Kasumi-1 (cell line): Measurements from ENCODE around the gene TRANK1.

Source experiments
- DNase-seq, 2 experiments: peaks; one replicate each; lab custom pipeline; 2025; lab: John Stamatoyannopoulos, UW

The TRANK1 gene

DNA sequence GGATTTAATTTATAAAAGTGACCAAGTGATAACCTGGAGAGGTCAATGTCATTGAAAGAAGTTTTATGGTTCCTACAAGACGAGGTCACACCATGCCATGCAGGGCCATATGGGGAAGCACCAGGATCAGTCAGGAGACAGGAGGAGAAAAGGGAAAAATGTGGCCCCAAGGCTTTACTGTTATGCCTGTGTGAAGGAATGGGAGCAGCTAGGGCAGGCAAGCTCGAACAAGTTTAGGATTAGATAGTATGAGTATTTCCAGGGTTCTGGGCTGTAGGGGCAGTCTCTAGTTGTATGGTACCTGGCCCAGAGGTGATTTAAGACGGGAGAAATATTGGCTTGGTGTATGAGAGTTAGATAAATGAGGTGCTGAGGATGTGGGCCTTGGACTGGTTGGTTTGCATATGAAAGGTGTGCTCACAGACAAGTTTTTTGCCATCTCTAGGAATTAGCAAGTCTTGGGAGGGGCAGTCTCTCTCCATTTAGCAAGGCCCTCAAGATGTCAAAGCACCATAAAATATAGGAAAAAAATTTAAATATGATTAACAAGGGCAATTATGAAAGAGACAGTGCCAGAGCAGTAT, 144.2 kb downstream of the TRANK1 start:
- no peak for DNase-seq

DNA sequence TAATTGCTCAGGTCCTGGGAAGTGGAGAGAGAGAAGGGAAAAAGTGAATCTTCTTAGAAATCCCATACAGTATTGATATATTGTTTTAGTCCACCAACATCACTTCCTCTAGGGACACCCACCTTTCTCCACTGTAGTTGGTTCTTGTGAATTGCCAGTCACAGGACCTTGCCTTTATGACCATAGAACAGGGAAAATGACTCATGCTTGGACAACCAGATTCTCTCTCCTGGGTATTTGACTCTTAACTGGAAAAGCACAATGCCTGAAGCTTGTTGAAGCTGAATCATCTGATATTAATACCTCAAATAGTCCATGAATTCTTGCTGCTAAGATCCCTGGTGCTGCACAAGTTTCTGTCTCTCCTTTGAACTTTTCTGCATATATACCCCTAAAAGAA, 148.0 kb downstream of the TRANK1 start:
- DNase-seq, result no peak

DNA sequence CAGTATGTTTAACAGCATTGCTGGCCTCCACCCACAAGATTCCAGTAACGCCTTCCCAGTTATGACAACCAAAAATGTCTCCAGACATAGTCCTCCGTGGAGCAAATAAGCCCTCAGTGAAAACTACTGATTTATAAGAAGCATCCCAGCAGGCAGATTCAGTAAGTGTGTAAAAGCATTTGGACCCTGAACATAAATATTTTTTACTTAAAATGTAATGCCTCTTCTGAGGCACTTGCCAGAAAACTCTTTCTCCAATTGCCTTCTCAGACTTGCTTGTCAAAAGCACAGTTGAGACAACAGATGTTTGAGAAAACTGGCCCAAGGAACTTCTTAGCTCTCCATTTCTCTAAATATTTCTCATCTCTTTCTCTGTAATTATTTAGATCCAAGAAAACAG, 148.7 kb downstream of the TRANK1 start:
- no peak for DNase-seq

DNA sequence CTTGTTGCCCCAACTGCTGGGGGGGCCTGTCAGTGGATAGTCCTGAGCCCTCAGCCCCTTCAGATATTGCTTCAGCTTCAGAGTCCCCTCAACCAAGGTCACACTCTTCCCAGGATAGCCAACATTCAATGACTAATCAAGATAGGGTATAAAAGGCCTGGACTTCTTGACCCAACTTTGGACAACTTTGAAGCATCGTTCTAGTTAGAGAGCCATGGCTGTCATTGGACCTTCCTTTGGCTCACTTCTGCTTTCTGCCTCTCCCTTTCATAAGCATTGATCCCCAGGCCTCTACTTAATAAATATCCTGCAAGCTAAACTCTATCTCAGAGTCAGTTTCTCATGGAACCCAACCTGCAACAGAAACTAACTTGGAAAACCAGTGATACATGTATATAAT, 149.2 kb downstream of the TRANK1 start:
- DNase-seq, result no peak

DNA sequence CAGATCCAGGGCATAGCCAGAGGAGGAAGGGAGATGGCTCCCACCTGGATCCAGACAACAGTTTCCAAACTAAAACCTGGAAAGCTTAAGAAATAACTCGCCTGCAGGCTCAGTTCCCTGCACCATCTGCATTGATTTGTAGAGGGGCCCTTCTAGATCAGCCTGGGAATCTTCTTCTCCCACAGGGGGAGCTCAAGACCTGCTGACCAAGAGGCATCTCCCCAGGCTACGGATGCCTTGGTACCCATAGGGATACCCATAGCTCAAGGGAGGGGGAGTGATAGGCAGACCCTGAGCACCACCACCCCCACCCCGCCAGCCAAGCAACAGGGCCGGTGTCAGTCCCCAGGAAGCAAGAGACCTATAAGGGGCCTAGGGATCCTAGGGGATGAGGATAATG, 152.5 kb downstream of the TRANK1 start:
- DNase-seq, result peak; percentile 33 to 51

DNA sequence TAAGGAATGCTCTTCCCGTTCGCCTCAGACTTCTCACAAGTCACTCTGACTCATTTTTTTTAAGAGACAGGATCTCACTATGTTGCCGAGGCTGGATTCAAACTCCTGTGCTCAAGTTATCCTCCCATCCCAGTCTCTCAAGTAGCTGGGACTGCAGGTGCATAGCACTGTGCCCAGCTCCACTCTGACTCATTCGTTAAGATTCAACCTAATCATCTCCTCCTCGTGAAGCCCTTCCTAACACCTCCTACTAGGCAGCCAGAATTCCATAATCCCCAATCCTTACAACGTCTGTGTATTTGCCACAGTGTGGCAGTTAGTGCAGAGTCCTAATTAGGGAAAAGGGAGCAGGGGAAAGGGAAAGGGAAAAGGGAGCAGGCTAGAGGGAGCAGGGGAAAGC, 154.1 kb downstream of the TRANK1 start:
- no peak for DNase-seq

DNA sequence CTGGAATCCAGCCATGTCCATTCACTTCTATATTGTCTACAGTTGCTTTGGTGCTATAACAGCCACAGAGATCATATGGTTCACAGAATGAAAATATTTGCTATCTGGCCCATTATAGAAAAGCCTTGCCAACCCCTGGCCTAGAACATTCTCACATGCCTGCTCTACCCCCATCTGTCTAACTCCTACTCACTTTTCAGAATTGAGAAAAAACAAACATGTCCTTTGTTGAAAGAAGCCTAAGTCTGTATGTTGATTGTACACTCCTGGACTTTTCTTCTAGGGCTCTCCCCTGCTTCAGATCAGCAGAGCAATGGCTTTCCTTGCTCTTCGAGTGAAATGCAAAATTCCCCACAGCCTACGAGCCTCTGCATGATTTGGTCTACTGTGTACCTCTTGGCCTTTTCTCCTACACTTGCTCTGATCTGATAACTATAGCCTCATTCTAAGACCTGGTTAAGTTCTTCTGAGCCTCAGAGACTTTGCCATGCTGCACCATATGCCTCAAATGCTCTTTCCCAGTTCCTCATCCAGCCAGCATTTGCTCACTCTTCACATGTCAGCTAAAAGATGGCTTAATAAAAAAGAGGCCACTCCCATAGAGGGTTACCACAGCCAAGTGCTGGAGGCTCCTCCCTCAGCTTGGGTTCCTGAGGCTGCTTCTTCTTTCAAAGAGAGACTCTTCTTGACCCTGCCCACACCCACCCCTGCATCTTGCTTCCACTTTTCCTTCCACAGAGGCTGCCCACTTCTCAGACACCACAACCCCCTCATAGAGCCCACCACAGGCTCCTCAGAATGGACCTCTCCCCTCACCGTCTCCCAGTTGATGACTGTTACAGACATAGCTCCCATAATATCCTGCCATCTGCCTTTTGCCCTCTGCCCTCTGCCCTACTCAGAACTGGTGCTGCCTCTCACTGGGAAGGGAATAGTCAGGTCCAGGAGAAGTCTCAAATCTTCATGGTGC, 157.6 kb downstream of the TRANK1 start:
- peak; percentile 10 to 26 for DNase-seq

DNA sequence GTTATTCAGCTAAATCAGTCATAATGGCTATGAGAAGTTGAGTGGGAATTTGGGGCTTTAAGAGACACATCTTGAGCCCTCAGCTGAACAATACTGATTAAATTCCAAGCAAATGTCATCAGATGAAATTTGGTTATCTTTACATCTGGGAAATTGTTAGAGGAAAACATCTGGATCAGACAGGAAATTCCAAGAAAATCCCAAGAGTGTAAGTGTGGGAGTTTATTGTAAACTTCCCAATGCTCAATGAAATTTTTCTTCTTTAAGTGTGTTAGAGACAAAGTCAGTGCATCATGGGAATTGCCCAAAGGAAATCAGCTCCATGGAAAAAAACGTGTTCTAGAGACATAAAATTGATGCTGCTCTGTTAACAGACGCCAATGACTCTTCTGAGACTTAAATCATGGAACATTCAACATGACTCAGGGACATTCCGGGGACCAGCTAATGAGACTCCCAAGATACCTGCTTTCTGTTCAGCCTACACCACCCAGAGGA, 160.7 kb downstream of the TRANK1 start:
- no peak for DNase-seq

DNA sequence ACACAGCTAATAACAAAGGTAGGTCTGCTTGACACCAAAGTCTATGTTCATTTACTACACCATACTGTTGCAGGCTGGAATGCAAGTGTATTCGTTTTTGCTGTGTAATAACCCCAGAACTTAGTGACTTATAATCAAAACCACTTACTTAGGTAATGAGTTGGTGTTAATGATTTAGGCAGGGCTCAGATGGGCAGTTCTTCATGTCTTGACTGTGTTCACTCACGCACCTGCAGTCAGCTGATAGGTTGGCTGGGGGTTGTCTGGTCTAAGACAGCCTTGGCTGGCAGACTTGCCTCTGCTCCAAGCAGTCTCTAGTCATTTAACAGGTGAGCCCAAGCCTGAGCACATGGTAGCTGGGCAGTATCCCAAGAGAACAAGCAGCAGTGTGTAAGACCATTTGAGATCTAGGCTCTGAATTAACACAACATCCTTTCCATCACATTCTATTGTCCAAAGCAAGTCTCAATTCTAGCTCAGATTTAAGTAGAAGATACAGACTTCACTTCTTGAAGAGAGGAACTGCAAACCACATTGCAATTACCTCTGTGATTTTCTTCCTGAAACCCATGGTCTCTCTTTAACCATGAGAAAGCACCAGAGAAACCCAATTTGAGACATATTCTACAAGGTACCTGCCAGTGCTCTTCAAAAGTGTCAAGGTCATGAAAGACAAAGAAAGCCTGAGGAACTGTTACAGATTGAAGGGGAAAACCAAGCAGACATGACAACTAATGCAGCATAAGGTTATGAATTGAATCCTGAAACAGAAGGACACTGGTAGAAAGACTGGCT, 167.2 kb downstream of the TRANK1 start:
- DNase-seq, result no peak
